ENCODE data around the gene PKDCC.
"Not testable (repeated sequence)": the region's sequence is repeated elsewhere in the genome, so short reads cannot be mapped to it uniquely, and the experiment has no call there.

PKDCC gene

DNA sequence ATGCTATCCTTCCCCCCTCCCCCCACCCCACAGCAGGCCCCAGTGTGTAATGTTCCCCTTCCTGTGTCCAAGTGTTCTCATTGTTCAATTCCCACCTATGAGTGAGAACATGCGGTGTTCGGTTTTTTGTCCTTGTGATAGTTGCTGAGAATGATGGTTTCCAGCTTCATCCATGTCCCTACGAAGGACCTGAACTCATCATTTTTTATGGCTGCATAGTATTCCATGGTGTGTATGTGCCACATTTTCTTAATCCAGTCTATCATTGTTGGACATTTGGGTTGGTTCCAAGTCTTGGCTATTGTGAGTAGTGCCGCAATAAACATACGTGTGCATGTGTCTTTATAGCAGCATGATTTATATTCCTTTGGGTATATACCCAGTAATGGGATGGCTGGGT, 17.9 kb downstream of the PKDCC start:
- DNase-seq: not testable (repeated sequence)

DNA sequence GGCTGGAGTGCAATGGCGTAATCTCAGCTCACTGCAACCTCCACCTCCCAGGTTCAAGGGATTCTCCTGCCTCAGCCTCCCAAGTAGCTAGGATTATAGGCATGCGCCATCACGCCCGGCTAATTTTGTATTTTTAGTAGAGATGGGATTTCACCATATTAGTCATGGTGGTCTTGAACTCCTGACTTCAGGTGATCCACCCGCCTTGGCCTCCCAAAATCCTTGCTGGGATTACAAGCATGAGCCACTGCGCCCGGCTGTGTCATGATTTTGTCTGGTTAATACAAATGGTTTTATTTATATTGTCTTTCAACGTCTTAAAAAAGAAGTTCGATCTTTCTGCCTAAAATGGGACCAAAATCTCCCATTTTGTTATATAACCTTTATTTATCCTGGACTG, 19.2 kb downstream of the PKDCC start:
- DNase-seq: not testable (repeated sequence)

DNA sequence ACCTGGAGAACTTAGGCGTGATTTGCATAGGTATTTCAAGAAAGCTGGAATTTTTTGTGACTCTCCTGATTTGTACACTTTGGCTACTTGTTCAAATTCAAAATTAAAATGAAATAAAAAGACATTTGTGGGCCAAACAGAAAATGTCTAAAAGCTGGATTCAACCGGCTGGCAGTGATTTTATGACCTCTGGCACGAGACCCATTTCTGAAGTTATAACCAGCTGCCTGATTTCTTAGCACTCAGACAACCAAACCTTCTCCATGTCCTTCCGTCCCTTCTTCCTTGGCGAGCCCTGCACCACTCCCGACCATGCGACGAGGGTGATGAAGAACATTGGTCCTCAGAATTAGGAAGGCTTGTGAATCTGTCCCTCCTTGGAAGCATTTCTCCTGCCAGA, 19.7 kb downstream of the PKDCC start:
- no peak for DNase-seq

DNA sequence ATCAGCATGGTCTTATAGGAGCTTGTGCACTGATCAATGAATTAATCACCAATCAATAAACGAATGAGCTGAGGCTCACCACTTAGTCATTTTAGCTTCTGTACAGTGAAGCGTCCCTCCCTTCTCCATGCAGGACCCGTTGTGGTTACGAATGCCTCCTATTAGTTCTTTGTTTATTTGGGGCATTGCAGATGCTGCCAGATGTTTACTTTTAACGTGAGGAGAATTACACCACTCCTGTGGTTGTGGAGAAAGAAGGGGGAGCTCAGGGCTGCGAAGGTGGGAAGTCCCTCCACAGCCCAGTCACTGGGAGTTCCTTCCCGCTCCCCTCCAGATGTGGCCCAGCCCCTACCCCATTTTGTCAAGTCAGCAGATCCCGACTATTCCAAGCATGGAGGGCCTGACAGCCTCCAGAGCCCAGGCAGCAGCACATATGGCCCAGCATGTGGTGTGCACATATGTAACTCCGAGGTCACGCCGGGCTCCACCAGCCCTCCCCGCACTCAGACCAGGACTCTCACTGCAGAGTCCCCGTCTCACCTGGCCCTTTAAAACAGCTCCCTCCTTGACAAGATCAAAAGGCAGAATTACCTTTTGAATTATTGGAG, 20.9 kb downstream of the PKDCC start:
- DNase-seq: no peak

DNA sequence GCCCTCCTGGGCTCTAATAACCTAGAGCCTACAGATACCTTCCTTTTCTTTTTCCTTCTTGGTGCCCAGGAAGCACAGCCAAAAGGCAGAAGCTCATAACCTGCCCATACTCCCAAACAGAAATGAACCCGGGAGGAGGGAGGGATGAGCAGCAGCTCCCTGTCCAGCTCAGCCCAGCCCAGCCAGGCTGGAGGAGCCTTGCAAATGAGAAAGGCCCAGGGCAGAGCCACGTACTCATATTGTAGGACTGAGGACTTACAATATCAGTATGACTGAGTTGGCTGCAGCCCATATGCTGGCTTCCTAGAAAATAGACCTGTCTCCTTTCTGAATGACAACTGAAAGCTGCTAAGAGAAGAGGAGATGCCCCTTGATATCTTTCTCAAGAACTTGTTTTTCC, 21.7 kb downstream of the PKDCC start:
- DNase-seq: no peak

DNA sequence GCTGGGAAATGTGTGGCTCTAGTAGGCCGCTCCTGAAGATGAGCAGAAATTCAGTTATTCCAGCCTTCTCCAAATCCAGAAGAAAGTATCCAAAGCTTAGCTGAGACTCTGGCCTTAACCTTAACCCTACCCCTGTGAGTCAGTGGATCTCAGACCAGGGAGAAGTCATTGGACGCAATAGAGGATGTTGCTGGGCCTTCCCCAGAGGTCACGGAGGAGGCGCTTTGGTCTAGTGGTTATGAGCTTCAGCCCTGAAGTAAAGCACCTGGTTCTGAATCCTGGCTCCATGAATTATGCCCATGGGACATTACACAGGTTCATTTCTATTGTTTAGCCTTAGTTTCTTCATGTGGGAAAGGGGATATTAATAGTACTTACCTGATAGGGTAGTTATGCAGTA, 24.0 kb downstream of the PKDCC start:
- no peak for DNase-seq

DNA sequence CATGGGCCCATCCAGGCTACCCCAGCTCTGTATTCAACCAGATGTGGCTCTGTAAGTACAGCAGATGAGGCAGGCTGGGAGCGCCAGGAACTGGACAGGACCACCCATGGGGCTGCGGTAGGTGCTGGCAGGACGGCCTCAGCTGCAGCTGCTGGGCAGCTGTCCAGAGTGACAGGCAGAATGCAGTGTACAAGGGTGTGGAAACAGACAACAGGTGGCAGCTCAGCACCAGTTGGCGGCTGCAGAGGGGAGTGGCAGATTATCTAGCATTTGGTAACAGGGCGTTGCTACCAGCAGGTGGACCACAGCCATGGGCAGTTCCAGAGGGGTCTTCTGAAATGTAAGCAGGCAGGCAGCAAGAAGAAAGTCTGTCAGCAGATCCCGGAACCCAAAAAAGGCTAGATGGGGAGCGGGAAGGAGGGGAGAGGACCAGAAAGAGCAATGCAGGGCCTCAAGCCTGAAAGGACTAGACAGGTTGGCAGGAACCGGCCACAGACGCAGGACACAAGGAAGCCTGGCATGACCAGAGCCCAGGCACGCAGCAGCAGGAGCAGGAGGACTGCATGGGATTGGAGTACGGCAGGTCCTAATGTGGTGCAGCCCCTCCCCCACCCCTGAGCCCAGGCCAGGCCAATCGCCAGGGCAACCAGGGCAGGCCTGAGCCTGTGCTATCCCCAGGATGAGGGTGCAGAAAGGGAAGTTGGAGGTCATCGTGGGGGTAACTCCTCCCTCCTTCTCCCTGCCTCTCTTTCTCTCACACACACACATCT, 24.7 kb downstream of the PKDCC start:
- DNase-seq: no peak

DNA sequence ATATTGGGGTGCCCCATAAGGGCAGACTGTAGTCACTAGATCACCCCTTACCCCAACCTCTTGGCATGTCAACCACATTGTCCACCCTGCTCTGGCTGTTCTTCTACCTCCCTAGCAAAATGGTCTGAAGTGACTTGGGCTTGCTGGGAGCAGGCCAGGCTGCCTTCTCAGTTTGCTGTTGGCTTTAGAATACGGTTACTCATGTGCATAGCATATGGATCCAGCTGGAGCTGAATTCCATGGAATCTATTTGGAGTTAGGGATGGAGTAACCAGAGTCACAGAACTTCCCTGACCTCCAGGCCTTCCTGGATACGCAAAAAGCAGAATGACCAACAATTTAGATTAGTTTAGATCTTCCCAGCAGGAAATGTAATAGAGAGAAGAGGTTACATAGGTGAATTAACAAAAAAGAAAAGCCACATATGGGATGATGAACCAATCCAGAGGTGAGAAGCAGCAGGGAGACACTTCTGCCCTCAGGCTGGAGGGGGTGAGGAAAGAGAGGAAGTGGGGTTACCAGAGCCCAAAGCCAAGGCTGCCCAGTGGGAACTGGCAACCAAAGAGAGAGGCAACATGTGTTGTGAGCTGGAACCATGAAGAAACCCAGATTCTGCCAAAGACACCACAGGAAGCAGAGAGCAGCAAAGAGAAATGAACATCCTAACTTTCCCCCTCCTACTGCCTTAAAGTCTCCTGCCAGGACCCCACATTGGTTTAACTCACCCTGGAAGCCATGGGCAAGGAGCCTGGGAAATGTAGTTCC, 26.1 kb downstream of the PKDCC start:
- no peak for DNase-seq

DNA sequence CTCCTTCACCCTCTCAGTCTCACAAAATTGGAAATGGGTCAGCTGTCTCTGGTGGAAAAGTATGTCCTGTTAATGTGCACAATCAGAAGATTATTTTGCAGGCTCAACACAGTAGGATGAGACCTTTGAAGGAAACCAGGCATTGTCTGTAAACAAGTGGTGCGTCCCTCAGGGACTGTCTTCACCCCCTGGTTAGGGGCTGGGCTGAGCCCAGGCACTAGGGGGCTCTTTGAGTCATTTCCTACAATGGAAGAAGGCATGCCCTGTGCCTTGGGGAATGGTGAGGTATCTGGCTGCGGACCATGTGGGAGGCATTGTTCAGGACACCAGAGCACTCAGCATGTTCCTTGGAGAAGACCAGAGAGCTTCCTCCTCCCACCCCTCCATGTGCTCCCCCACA, 26.8 kb downstream of the PKDCC start:
- DNase-seq: no peak

DNA sequence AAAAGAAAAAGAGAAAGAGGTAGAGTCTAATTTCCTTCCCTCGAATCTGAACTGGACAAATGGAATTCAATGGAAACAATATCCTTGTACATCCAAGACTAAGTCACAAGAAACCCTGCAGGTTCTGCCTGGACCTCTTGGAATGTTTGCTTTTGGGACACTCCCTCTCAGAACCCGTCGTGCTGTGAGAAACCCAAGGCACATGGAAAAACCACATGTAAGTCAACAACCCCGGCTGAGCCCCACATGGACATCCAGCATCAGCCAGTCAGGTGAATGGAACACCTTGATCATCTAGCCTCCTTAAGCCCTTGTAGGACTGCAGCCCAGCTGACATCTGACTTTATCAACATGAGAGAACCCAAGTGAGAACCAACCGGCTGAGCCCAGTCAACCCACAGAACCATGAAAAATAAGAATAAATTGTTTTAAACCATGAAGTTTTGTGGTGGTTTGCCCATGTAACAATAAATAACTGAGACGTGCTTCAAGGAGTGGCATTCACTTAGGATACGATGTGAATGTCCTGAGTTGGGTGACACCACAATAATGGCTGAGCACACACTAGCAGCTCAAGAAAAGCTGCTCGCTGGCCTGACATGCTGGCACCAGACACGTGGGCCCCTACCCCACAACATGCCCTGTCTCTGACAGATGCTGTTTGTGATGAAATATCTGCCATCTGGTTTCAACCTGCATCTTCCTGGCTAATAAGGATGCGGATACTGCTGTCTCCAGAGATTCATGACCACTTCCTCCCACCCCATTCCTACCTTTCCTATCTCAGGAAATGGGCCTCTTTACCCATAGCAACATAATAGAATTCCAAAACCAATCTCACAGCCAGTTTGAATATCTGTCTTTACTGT, 28.8 kb downstream of the PKDCC start:
- no peak for DNase-seq

DNA sequence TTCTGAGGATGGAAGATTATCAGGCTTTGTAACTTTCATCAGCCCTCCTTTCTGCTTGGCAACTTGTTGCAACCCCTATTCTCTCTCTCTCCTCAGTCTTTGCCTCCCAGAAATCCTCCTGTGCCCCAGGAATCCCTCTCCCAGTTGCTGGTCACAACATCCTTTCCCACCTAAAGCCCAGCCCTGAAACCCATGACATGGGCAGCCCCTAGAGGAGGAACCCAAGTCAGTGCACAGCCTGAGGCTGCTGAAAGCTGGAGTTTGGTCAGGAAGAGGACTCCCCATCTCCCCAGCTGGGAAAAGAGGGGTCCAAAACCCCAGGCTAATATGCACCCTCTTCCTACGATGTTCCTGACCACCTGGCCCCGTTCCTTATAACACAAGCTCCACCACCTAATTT, 29.5 kb downstream of the PKDCC start:
- no peak for DNase-seq

DNA sequence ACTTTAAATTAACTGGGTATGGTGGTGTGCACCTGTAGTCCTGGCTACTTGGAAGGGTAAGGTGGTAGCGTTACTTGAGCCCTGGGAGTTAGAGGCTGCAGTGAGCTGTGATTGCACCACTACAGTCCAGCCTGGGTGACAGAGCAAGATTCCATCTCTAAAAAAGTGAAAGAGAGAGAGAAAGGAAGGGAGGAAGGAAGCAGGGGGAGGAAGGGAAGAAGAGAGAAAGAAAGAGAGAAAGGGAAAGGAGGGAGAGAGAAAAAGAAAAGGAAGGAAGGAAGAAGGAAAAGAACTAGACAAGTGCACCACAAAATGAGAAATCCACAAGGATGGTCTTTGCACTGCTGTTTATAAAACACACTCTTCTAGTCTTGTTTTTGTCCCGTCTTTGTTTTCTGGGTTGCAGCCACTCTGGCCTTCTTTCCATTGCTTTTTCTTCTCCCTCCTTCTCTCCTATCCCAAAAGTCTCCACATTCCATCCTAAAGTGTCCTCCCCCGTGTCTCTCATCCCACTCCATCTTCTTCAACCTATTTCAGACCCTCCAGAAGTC, 32.0 kb downstream of the PKDCC start:
- no peak for DNase-seq

DNA sequence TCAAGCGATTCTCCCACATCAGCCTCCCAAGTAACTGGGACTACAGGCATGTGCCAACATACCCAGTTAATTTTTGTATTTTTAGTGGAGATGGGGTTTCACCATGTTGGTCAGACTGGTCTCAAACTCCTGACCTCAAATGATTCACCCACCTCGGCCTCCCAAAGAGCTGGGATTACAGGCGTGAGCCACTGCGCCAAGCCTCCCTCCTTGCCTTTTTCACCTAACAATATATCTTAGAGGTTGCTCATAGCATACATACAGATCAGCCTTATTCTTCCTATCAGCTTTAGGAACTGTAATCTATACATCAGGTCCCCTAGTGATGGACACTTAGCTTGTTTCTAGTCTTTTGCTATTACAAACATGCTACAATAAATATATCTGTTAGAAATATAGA, 33.3 kb downstream of the PKDCC start:
- not testable (repeated sequence) for DNase-seq

DNA sequence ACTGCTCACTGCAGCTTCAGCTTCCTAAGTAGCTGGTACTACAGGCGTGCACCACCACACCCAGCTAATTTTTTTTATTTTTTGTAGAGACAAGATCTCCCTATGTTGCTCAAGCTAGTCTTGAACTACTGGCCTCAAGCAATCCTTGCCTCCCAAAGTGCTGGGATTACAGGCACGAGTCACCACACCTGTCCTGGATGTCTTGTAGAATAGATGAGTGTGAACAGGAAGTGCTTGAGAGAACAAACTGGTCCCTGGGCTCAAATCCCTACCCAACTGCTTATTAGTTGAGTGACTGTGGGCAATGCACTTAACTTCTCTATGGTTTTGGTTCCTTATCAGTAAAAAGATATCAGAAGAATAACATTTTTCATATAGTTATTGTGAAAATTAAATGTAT, 34.2 kb downstream of the PKDCC start:
- DNase-seq: no peak

DNA sequence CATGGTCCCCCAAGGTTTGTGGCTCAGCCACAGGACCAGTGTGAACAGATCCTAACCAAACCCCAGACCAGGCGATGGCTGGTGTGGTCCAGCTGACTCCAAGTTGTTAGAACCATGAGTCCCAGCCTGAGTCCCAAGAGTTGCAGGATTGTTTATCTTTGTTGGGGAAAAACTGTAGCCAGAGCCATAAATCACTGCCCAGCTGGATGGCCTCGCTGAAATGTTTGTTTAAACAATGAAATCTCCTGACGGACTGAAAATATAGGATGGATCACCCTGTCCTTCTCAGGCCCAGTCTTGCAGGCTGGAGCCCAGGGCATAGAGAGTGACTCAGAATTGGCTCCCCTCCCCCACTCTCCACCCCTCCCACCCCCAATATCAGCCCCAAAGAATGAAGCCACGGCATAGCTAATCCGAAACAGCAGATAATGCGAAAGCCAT, 36.4 kb downstream of the PKDCC start:
- no peak for DNase-seq

DNA sequence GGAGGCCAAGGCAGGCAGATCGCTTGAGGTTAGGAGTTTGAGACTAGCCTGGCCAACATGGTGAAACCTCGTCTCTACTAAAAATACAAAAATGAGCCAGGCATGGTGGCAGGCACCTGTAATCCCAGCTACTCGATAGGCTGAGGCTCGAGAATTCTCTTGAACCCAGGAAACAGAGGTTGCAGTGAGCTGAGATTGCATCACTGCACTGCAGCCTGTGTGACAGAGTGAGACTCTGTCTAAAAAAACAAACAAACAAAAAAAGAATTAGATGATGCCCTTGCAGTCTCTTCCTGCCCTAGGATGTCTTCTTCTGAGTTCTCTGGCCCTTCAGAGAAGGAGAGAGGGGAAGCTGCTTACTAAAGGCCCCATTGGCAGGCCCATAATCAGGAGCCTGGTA, 37.2 kb downstream of the PKDCC start:
- DNase-seq: not testable (repeated sequence)

DNA sequence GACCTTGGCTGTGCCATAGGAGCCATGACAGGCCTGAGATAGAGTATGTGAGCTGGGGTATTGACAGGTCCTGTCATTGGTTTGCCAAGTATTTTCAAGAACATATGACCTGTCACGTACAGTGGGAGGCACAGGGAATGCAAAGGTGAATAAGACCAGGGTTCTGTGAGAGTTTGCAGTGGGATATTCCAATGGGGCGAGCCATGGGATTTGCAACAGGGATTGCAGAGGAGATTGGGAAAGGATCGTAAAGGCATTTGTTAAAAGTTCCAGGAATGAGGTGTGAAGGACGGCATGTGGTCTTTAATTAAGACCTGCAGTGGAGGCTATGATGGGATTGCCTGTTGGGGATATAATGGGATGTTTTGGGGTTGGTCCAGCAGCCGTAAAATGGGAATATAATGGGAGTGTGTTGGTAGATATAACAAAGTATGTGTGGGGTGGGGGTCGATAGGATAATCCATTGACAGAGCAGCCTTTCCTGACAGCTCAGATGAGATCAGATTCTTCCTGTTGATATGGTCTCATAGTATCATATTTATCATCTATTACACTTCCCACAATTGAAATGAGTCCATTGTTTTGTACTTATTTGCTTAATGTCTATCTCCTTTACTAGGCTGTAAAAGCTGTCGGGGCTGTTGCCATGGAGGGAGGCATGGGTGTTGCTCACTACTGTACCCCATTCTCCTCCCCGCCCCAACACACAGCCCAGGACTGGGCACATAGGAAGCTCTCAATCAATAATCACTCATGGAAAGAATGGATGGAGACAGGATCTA, 38.1 kb downstream of the PKDCC start:
- no peak for DNase-seq

DNA sequence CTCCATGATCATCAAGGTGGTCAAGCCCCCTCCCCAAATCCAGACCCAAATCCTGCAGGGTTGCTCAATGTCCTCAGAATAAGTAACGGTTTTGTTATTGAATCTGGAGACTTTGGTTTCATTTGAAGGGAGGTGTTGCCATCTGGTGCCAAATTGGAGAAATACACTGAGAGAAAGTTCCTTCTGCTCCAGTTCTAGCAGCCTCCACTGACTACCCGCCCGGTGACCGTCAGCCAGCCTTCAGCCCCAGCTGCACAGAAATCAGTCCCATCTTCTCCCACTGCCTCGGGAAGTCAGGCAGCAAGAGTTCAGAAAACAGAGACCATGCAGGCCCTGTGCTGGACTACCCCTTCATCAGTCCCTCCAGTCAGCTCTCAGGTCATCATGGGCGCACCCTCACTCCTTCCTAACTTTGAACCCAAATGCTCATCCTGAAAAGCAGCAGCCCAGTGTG, 38.7 kb downstream of the PKDCC start:
- peak; percentile 54 for DNase-seq

DNA sequence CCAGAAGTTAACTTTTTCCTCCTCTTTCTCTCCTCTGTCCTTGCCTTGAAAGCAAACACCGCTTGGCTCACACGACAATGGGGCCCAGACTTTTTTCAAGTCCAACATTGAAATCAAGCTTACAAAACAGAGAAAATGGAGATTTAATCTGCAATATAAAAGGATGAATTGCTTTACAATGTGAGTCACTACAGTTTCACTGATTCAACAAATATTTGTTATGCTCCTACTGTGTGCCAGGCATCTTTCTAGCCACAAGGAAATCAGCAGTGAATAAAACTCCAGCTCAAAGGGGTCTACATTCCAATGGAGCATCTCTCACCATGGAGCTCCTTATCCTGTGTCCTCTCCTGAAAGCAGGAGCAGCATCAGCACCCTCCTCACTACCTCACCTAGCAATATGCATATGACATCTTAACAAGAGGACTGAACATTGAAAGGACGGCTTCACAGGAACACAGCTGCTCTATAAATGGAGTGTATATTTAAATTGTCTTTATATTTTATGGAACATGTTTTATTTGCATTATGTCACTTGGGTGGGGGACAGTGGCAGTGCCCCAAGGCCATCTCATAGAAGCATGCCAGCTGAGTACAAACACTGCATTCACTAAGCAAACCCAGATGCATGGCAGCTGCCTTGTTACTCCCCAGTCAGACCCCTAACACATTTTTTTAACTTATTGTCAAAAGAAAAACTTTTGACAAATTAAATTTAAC, 39.5 kb downstream of the PKDCC start:
- no peak for DNase-seq

DNA sequence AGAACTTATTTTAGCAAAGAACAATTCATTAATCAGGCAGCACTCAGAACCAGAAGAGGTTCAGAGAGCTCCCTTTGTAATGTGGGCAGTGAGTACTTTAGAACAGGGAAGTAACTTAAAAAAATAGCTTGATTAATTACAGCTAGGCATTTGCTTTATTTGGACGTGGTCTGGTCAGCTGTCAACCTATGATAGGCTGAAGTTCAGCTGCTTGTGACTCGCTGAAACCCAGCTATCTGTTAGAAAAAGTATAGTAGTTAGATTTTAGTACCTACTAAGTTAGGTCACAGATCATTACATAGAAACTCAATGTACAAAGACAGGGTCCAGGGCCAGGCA, 40.0 kb downstream of the PKDCC start:
- DNase-seq: no peak

DNA sequence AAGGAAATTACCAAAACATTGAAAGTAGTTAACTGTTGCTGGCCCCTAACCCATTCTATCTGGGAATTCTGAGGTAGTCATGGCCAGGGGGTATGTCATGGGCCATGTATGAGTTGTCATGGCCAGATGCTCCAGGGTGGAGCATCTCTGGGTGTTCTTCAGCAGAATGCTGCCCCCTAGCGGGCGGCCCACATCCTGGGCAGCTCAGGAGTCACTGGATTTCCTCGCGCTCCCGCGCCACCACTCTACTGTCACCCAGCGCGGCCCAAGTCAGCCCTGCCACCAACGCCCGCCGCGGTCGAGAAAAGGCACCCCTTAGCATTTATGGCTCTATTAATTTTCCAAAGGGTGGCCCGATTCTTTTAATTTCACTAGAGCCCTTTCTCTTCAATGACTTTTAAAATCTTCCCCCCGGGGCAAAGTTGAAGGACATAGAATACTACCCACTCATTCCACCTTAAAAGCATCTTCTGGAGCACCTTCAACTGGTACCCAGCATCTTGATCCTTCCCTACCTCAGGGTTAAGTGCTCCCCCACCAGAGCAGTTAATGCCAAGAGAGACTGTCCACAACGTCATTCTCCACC, 41.6 kb downstream of the PKDCC start:
- DNase-seq: peak; percentile 63
